PFSK-1 (cell line): ENCODE measurements around the gene RRP1.

Experiments
- FOXP2 ChIP-seq: optimal IDR thresholded peaks from 2 replicates; pipeline ENCODE3; 2011; ENCODE audit warnings: borderline replicate concordance, control low read depth, inconsistent platforms; ENCODE audit not compliant: insufficient read depth; ENCODE audit errors: extremely low read length, extremely low read depth
- POLR2AphosphoS5 ChIP-seq: IDR thresholded peaks from 2 replicates; pipeline ENCODE4 v1.6.1; 2012; ENCODE audit warnings: low read depth, mild to moderate bottlenecking, control low read depth, low read length, moderate library complexity
- SIN3A ChIP-seq: IDR thresholded peaks from 2 replicates; pipeline ENCODE4 v1.6.1; 2012; ENCODE audit warnings: mild to moderate bottlenecking, low read length, moderate library complexity, borderline replicate concordance; ENCODE audit not compliant: insufficient read depth
- TAF1 ChIP-seq: IDR thresholded peaks from 2 replicates; pipeline ENCODE4 v1.6.1; 2012; ENCODE audit warnings: low read length, control low read depth, borderline replicate concordance; ENCODE audit not compliant: insufficient read depth
- TF ChIP-seq, protein P1 (sequence below), 2 experiments: IDR thresholded peaks; 2 replicates each; pipeline versions ENCODE4 v1.6.1 to v1.8.0; 2011 to 2012; ENCODE audit warnings: low read depth in 2 of 2, low read length in 2 of 2, control low read depth in 1 of 2, inconsistent platforms in 1 of 2, mild to moderate bottlenecking in 1 of 2, moderate library complexity in 1 of 2; ENCODE audit not compliant: insufficient read depth in 1 of 2

- TF ChIP-seq TAF1 (no peak), POLR2AphosphoS5 (no peak), SIN3A (no peak), FOXP2 (no peak)
- TF ChIP-seq, protein P1, sequence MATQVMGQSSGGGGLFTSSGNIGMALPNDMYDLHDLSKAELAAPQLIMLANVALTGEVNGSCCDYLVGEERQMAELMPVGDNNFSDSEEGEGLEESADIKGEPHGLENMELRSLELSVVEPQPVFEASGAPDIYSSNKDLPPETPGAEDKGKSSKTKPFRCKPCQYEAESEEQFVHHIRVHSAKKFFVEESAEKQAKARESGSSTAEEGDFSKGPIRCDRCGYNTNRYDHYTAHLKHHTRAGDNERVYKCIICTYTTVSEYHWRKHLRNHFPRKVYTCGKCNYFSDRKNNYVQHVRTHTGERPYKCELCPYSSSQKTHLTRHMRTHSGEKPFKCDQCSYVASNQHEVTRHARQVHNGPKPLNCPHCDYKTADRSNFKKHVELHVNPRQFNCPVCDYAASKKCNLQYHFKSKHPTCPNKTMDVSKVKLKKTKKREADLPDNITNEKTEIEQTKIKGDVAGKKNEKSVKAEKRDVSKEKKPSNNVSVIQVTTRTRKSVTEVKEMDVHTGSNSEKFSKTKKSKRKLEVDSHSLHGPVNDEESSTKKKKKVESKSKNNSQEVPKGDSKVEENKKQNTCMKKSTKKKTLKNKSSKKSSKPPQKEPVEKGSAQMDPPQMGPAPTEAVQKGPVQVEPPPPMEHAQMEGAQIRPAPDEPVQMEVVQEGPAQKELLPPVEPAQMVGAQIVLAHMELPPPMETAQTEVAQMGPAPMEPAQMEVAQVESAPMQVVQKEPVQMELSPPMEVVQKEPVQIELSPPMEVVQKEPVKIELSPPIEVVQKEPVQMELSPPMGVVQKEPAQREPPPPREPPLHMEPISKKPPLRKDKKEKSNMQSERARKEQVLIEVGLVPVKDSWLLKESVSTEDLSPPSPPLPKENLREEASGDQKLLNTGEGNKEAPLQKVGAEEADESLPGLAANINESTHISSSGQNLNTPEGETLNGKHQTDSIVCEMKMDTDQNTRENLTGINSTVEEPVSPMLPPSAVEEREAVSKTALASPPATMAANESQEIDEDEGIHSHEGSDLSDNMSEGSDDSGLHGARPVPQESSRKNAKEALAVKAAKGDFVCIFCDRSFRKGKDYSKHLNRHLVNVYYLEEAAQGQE (IDR thresholded peaks at IDR 0.05; ENCODE audit: insufficient read depth in 1 of 2, low read depth in 2 of 2, low read length in 2 of 2): no peak
Observed at GRCh38 chr21:43762303-43763128, 26.9 kb upstream of the RRP1 start.
